Mesendoderm (in vitro differentiated cells): ENCODE results near the gene RALGAPA1.

ENCODE experiments used
- DNase-seq: peaks from one replicate; pipeline ENCODE4 v3.0.0; 2013
- H2AK5ac ChIP-seq: 2 replicates; pipeline ENCODE4 v1.6.1; 2013; ENCODE audit warnings: low read length, inconsistent platforms
- H2BK120ac ChIP-seq: 2 replicates; pipeline ENCODE4 v1.6.1; 2013; ENCODE audit warnings: low read depth, mild to moderate bottlenecking, low read length, moderate library complexity, mixed read lengths
- H2BK15ac ChIP-seq: replicated peaks from 2 replicates; pipeline ENCODE4 v1.6.1; 2013; ENCODE audit warnings: low read depth, mild to moderate bottlenecking, moderate library complexity
- H2BK5ac ChIP-seq: 2 replicates; pipeline ENCODE4 v1.6.1; 2013; ENCODE audit warnings: low read length, inconsistent platforms
- H3K18ac ChIP-seq: 2 replicates; pipeline ENCODE4 v1.6.1; 2013; ENCODE audit warnings: mild to moderate bottlenecking, low read length, mixed read lengths
- H3K23ac ChIP-seq: one replicate; pipeline ENCODE4 v1.6.1; 2013; ENCODE audit warnings: low read length
- H3K27ac ChIP-seq: 2 replicates; pipeline ENCODE4 v1.5.1; 2013; ENCODE audit warnings: low read depth, mild to moderate bottlenecking, inconsistent platforms, low read length, moderate library complexity
- H3K27me3 ChIP-seq: 2 replicates; pipeline ENCODE4 v1.6.1; 2013; ENCODE audit warnings: low read length, control low read depth, mild to moderate bottlenecking, inconsistent platforms; ENCODE audit not compliant: insufficient read depth, poor library complexity
- H3K36me3 ChIP-seq: 2 replicates; pipeline ENCODE4 v1.6.1; 2013; ENCODE audit warnings: low read length, inconsistent platforms; ENCODE audit not compliant: control insufficient read depth, insufficient read depth
- H3K4ac ChIP-seq: one replicate; pipeline ENCODE4 v1.6.1; 2013; ENCODE audit warnings: low read depth, mild to moderate bottlenecking, low read length, moderate library complexity
- H3K4me1 ChIP-seq: 2 replicates; pipeline ENCODE4 v1.6.1; 2013; ENCODE audit warnings: low read depth, low read length, inconsistent platforms; ENCODE audit not compliant: control insufficient read depth
- H3K4me2 ChIP-seq: 2 replicates; pipeline ENCODE4 v1.6.1; 2013; ENCODE audit warnings: low read length
- H3K4me3 ChIP-seq: 2 replicates; pipeline ENCODE4 v1.5.1; 2013; ENCODE audit warnings: mild to moderate bottlenecking, low read length
- H3K56ac ChIP-seq: one replicate; pipeline ENCODE4 v1.6.1; 2013; ENCODE audit warnings: low read length
- H3K79me1 ChIP-seq: 2 replicates; pipeline ENCODE4 v1.6.1; 2013; ENCODE audit warnings: low read length, inconsistent platforms
- H3K79me2 ChIP-seq: 2 replicates; pipeline ENCODE4 v1.6.1; 2013; ENCODE audit warnings: mild to moderate bottlenecking, low read length; ENCODE audit not compliant: control insufficient read depth, insufficient read depth
- H3K9ac ChIP-seq: 2 replicates; pipeline ENCODE4 v1.6.1; 2013; ENCODE audit warnings: low read length, inconsistent platforms
- H4K5ac ChIP-seq: one replicate; pipeline ENCODE4 v1.6.1; 2013; ENCODE audit warnings: low read length
- H4K8ac ChIP-seq: one replicate; pipeline ENCODE4 v1.6.1; 2013; ENCODE audit warnings: low read depth, mild to moderate bottlenecking, control low read depth, low read length, moderate library complexity
- WGBS: extraction: QIAGEN DNeasy Blood & Tissue Kit; methylation state at CpG from one replicate; pipeline ENCODE4 v1.1.7; 2013; ENCODE audit warnings: low lambda C conversion rate, missing lambda C conversion rate; ENCODE audit not compliant: insufficient coverage; ENCODE audit errors: extremely low coverage; 5-methylcytosine and 5-hydroxymethylcytosine counted together

The RALGAPA1 gene

GRCh38 chr14:35807131-35807961 is 1.7 kb downstream of the RALGAPA1 start:
- Histone ChIP-seq H2AK5ac (no peak overlapping the region), H4K5ac (no peak overlapping the region), H2BK15ac (no peak overlapping the region), H3K79me2 (no peaks in the 10 kb centered on the region), H3K56ac (no peak overlapping the region), H3K4ac (no peak overlapping the region), H3K27ac (no peak overlapping the region), H3K9ac (no peak overlapping the region), H2BK5ac (no peak overlapping the region), H2BK120ac (no peak overlapping the region), H3K23ac (no peak overlapping the region), H3K18ac (no peak overlapping the region), H3K4me3 (no peak overlapping the region), H3K4me1 (no peaks in the 10 kb centered on the region), H3K27me3 (no peaks in the 10 kb centered on the region), H4K8ac (no peak overlapping the region), H3K36me3 (no peaks in the 10 kb centered on the region), H3K79me1 (no peaks in the 10 kb centered on the region), H3K4me2 (no peak overlapping the region)
- DNase-seq, result no peak
- WGBS, result no CpG with 5 or more reads among the region's 8 CpGs

DNA sequence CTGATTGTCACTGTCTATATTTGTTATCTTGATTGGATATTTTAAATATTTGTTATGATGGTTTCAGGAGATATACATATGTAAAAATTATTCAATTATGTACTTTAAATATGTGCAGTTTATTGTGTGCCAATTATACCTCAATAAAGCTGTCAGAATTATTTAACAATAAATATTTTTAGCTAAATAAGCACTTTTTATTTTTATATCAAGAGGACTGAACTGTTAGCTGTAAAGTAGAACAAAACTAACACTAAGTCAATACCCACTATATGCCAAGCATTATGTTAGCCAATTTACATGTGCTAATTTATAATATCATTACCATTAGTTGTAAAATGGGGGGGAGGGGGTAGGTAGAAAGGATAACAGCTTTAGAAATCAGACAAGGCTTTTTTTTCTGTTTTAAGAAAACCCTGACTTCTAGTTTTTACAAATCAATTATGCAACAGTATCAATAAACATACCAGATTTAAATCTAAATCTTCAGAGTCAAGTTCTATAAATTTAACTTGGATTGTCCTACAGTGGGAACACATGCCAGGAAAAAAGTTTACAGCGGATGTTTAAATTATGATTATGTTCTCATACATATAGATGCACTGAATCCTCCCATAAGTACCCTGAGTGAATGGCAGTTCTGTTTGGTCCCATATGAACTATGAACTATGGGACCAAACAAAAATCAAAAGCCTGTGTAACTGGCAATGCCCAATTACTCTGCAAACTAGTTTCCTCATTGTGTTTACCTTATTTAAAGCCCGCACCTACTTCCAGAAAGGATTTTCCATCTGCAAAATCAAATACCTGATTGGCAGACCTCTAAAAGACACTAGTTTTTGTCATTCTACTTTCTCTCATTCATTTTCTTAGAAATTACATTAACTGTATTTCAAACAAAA is 2.8 kb downstream of the RALGAPA1 start:
- Histone ChIP-seq H3K9ac (no peak overlapping the region), H2AK5ac (no peak overlapping the region), H2BK15ac (no peak overlapping the region), H3K27ac (no peak overlapping the region), H4K8ac (no peak overlapping the region), H3K4me1 (no peaks in the 10 kb centered on the region), H3K4ac (no peak overlapping the region), H3K27me3 (no peaks in the 10 kb centered on the region), H3K18ac (no peak overlapping the region), H3K4me3 (no peak overlapping the region), H3K23ac (no peak overlapping the region), H2BK5ac (no peak overlapping the region), H2BK120ac (no peak overlapping the region), H3K79me2 (no peaks in the 10 kb centered on the region), H3K79me1 (no peaks in the 10 kb centered on the region), H3K36me3 (no peaks in the 10 kb centered on the region), H4K5ac (no peak overlapping the region), H3K4me2 (no peak overlapping the region), H3K56ac (no peak overlapping the region)
- DNase-seq, result no peak
- no CpG with 5 or more reads among the region's 2 CpGs for WGBS

GRCh38 chr14:35797796-35798195 is 11.3 kb downstream of the RALGAPA1 start:
- Histone ChIP-seq H4K8ac (no peak overlapping the region), H3K4me1 (no peaks in the 10 kb centered on the region), H3K79me2 (no peaks in the 10 kb centered on the region), H3K27me3 (no peaks in the 10 kb centered on the region), H2BK15ac (no peak overlapping the region), H2BK5ac (no peak overlapping the region), H3K4me2 (no peak overlapping the region), H3K36me3 (no peaks in the 10 kb centered on the region), H4K5ac (no peak overlapping the region), H3K27ac (no peak overlapping the region), H3K18ac (no peak overlapping the region), H3K79me1 (peaks cover 1% of the 10 kb centered on the region), H3K4ac (no peak overlapping the region), H3K9ac (no peak overlapping the region), H2BK120ac (no peak overlapping the region), H2AK5ac (no peak overlapping the region), H3K56ac (no peak overlapping the region), H3K4me3 (no peak overlapping the region), H3K23ac (no peak overlapping the region)
- WGBS, result no CpG with 5 or more reads among the region's 6 CpGs
- DNase-seq, result no peak

DNA sequence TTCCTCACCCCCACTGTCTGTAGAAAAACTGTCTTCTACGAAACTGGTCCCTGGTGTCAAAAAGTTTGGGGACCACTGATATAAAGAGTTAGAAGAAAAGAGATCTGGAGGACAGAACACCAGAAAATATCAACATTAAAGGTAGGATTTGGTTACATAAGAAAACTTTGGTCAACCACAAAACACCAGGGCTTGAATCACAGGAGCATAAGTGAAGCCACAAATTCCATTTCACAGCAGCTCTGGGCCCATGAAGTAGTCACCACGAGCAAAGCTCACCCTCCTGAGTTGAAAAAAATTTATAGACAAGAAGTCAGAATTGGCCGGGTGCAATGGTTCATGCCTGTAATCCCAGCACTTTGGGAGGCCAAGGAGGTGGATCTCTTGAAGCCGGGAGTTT is 19.4 kb downstream of the RALGAPA1 start:
- Histone ChIP-seq H3K79me2 (no peaks in the 10 kb centered on the region), H3K36me3 (no peaks in the 10 kb centered on the region), H3K4ac (no peak overlapping the region), H3K9ac (no peak overlapping the region), H3K56ac (no peak overlapping the region), H3K27me3 (no peaks in the 10 kb centered on the region), H2BK15ac (no peak overlapping the region), H3K23ac (no peak overlapping the region), H3K4me1 (no peaks in the 10 kb centered on the region), H3K27ac (no peak overlapping the region), H4K8ac (no peak overlapping the region), H3K4me3 (no peak overlapping the region), H2BK120ac (no peak overlapping the region), H3K4me2 (no peak overlapping the region), H3K18ac (no peak overlapping the region), H3K79me1 (no peaks in the 10 kb centered on the region), H4K5ac (no peak overlapping the region), H2AK5ac (no peak overlapping the region), H2BK5ac (no peak overlapping the region)
- DNase-seq, result no peak
- no CpG with 5 or more reads among the region's 4 CpGs for WGBS

- H2AK5ac ChIP-seq, result no peak overlapping the region
- H2BK120ac ChIP-seq, result no peak overlapping the region
- no peak overlapping the region for H3K23ac ChIP-seq
- H3K79me2 ChIP-seq, result no peaks in the 10 kb centered on the region
- peaks cover 2% of the 10 kb centered on the region for H3K79me1 ChIP-seq
- no peak overlapping the region for H2BK15ac ChIP-seq
- H3K9ac ChIP-seq, result no peak overlapping the region
- H4K5ac ChIP-seq, result no peak overlapping the region
- H3K4me2 ChIP-seq, result no peak overlapping the region
- H3K4ac ChIP-seq, result no peak overlapping the region
- H3K36me3 ChIP-seq, result no peaks in the 10 kb centered on the region
- no peaks in the 10 kb centered on the region for H3K4me1 ChIP-seq
- no peak overlapping the region for H3K56ac ChIP-seq
- DNase-seq, result no peak
- H2BK5ac ChIP-seq, result no peak overlapping the region
- WGBS, result no CpG with 5 or more reads among the region's 2 CpGs
- no peak overlapping the region for H4K8ac ChIP-seq
- no peak overlapping the region for H3K27ac ChIP-seq
- H3K18ac ChIP-seq, result no peak overlapping the region
- H3K27me3 ChIP-seq, result no peaks in the 10 kb centered on the region
- no peak overlapping the region for H3K4me3 ChIP-seq
Observed at GRCh38 chr14:35786856-35787255, 22.2 kb downstream of the RALGAPA1 start.
